Thoracic aorta endothelial cell (primary cell): ENCODE data around the gene PTGDR. TPM values are rescaled to one million over a fixed set of nuclear protein-coding genes. Genes with fewer than 3 reads are reported as not detected.

ENCODE experiments used
- total RNA-seq: library from RNA; depleted of rRNA; stranded (reverse); fragments of >200 nt; gene quantifications from 2 replicates; pipeline ENCODE4 v1.2.3, GENCODE V29; 2012

Gene PTGDR
- not detected in 2 replicates for total RNA-seq

GRCh38 chr14:52267501-52268278 lies at the start of gene PTGDR:
Gene PTGDR, plus strand, starts transcription at chr14:52267698. Its CDS starts 117 bp downstream, at chr14:52267815.

GRCh38 chr14:52313903-52314594 lies 46.6 kb downstream of the PTGDR start, which contains the start of gene PTGER2:
Gene PTGER2, plus strand, starts transcription at chr14:52314312. Its CDS starts 237 bp downstream, at chr14:52314549.

Other genes with a start within 250 kb of the PTGDR start
- 15.4 and 191 TPM in 2 replicates for gene NID2, start 198.6 kb upstream of the PTGDR start, total RNA-seq
- gene PTGER2, start 46.6 kb downstream of the PTGDR start, total RNA-seq = not detected in 2 replicates